ENCODE measurements around the gene FBXW8. TPM values are rescaled to one million over a fixed set of nuclear protein-coding genes. Genes with fewer than 3 reads are reported as not detected.

The FBXW8 gene
- total and polyA plus RNA-seq, 2 donors (not counting 1 experiment from before 2014, with no cell fraction given), result 12.1 to 23.5 TPM

- Histone ChIP-seq H3K4me1 (ENCODE audit: control insufficient read depth in 2 of 2, insufficient read depth in 2 of 2, low read length in 2 of 2) (peaks cover 6 to 26% of the 10 kb centered on the region in 2 donors), H4K20me1 (ENCODE audit: control insufficient read depth, insufficient read depth, low read length, poor library complexity, severe bottlenecking) (no peaks in the 10 kb centered on the region), H3K79me2 (ENCODE audit: control insufficient read depth, insufficient read depth, low read length) (no peaks in the 10 kb centered on the region), H3K4me2 (replicated peaks; ENCODE audit: low read depth, low read length, poor library complexity, severe bottlenecking) (no peak overlapping the region), H3K9ac (ENCODE audit: low read length) (no peak overlapping the region), H2AFZ (ENCODE audit: insufficient read depth, low read depth, low read length, poor library complexity, severe bottlenecking) (no peak overlapping the region), H3K9me3 (ENCODE audit: control extremely low read depth in 1 of 3, control insufficient read depth in 2 of 3, insufficient read depth in 1 of 3, low read length in 2 of 3) (peaks cover 0 to 7% (median 0%) of the 10 kb centered on the region in 3 donors), H3K27me3 (replicated peaks in 1 of 4; ENCODE audit: control extremely low read depth in 1 of 4, control insufficient read depth in 3 of 4, insufficient read depth in 4 of 4, low read length in 3 of 4) (peaks cover 0 to 16% (median 0%) of the 10 kb centered on the region in 4 experiments), H3K4me3 (ENCODE audit: control extremely low read depth in 1 of 5, extremely low read depth in 1 of 5, insufficient read depth in 1 of 5, low read depth in 2 of 5, low read length in 4 of 5) (no peak overlapping the region), H3K27ac (ENCODE audit: low read length in 2 of 2) (no peak overlapping the region), H3K36me3 (replicated peaks in 1 of 2; ENCODE audit: control extremely low read depth in 1 of 2, control insufficient read depth in 1 of 2, extremely low read depth in 1 of 2, insufficient read depth in 2 of 2, low read length in 1 of 2) (peaks cover 0 to 32% of the 10 kb centered on the region in 2 experiments)
- no peak for DNase-seq
- TF ChIP-seq EZH2 (IDR thresholded peaks at IDR 0.05; ENCODE audit: borderline replicate concordance, insufficient read depth, low read depth, low read length, poor library complexity, severe bottlenecking) (no peak), CTCF (IDR thresholded peaks at IDR 0.05) (no peak)
- ATAC-seq (ENCODE audit: low read depth), result no peak
- H3K27me3 Mint-ChIP-seq, result peaks cover 3% of the 10 kb centered on the region
- WGBS (ENCODE audit: insufficient coverage), result 92% methylated on average over 12 of the region's 19 CpGs
- POLR2A ChIA-PET, result no interaction called here
- peaks cover 28% of the 10 kb centered on the region for H3K4me1 Mint-ChIP-seq
- intact Hi-C loops (cut with micrococcal nuclease), result no loop called here
- H3K4me3 Mint-ChIP-seq, result no peak overlapping the region
- CTCF ChIA-PET, result no interaction called here
- H3K27ac Mint-ChIP-seq, result no peak overlapping the region
- no peaks in the 10 kb centered on the region for H3K9me3 Mint-ChIP-seq (ENCODE audit: insufficient read depth)
These were observed 119.6 kb downstream of the FBXW8 start for GRCh38 chr12:117030187-117030900.

- no peak overlapping the region for H3K27ac Mint-ChIP-seq
These were observed 121.3 kb downstream of the FBXW8 start for GRCh38 chr12:117031843-117032592.

More at GRCh38 chr12:117031843-117032592, 121.3 kb downstream of the FBXW8 start:
- H3K27ac ChIP-seq (ENCODE audit: low read length in 2 of 2), result no peak overlapping the region
- no peaks in the 10 kb centered on the region for H3K79me2 ChIP-seq (ENCODE audit: control insufficient read depth, insufficient read depth, low read length)
- WGBS (ENCODE audit: insufficient coverage), result 63% methylated on average over 7 of the region's 17 CpGs
- no peak overlapping the region for H3K4me3 ChIP-seq (ENCODE audit: control extremely low read depth in 1 of 5, extremely low read depth in 1 of 5, insufficient read depth in 1 of 5, low read depth in 2 of 5, low read length in 4 of 5)
- H4K20me1 ChIP-seq (ENCODE audit: control insufficient read depth, insufficient read depth, low read length, poor library complexity, severe bottlenecking), result no peaks in the 10 kb centered on the region
- peaks cover 3% of the 10 kb centered on the region for H3K27me3 Mint-ChIP-seq
- H3K27me3 ChIP-seq (replicated peaks in 1 of 4; ENCODE audit: control extremely low read depth in 1 of 4, control insufficient read depth in 3 of 4, insufficient read depth in 4 of 4, low read length in 3 of 4), result peaks cover 0 to 16% (median 0%) of the 10 kb centered on the region in 4 experiments
- H3K9me3 Mint-ChIP-seq (ENCODE audit: insufficient read depth), result no peaks in the 10 kb centered on the region
- H3K9me3 ChIP-seq (ENCODE audit: control extremely low read depth in 1 of 3, control insufficient read depth in 2 of 3, insufficient read depth in 1 of 3, low read length in 2 of 3), result peaks cover 0 to 3% (median 0%) of the 10 kb centered on the region in 3 donors
- H3K4me3 Mint-ChIP-seq, result peak overlapping the region; percentile 75
- POLR2A ChIA-PET, result no interaction called here
- peaks cover 0 to 19% of the 10 kb centered on the region in 2 experiments for H3K36me3 ChIP-seq (replicated peaks in 1 of 2; ENCODE audit: control extremely low read depth in 1 of 2, control insufficient read depth in 1 of 2, extremely low read depth in 1 of 2, insufficient read depth in 2 of 2, low read length in 1 of 2)
- peaks cover 6 to 21% of the 10 kb centered on the region in 2 donors for H3K4me1 ChIP-seq (ENCODE audit: control insufficient read depth in 2 of 2, insufficient read depth in 2 of 2, low read length in 2 of 2)
- peak overlapping the region; percentile 48 for H3K4me2 ChIP-seq (replicated peaks; ENCODE audit: low read depth, low read length, poor library complexity, severe bottlenecking)
- peaks cover 22% of the 10 kb centered on the region for H3K4me1 Mint-ChIP-seq
- H2AFZ ChIP-seq (ENCODE audit: insufficient read depth, low read depth, low read length, poor library complexity, severe bottlenecking), result no peak overlapping the region
- H3K9ac ChIP-seq (ENCODE audit: low read length), result peak overlapping the region; percentile 35
- peak; percentile 29 for ATAC-seq (ENCODE audit: low read depth)
- no peak for DNase-seq
- intact Hi-C loops (cut with micrococcal nuclease), result no loop called here
- TF ChIP-seq CTCF (IDR thresholded peaks at IDR 0.05), result no peak
- no peak for TF ChIP-seq EZH2 (IDR thresholded peaks at IDR 0.05; ENCODE audit: borderline replicate concordance, insufficient read depth, low read depth, low read length, poor library complexity, severe bottlenecking)
- CTCF ChIA-PET, result interaction anchor here (4.1 kb wide), 1 partner anchor 88 kb away, joined by 19 read pairs; no protein-coding TSS in a partner anchor
